ENCODE data around the gene B3GLCT. TPM values are rescaled to one million over a fixed set of nuclear protein-coding genes. Genes with fewer than 3 reads are reported as not detected.

Gene B3GLCT
- total RNA-seq, 1 experiment from 2014 or later: 3.9 TPM

DNA sequence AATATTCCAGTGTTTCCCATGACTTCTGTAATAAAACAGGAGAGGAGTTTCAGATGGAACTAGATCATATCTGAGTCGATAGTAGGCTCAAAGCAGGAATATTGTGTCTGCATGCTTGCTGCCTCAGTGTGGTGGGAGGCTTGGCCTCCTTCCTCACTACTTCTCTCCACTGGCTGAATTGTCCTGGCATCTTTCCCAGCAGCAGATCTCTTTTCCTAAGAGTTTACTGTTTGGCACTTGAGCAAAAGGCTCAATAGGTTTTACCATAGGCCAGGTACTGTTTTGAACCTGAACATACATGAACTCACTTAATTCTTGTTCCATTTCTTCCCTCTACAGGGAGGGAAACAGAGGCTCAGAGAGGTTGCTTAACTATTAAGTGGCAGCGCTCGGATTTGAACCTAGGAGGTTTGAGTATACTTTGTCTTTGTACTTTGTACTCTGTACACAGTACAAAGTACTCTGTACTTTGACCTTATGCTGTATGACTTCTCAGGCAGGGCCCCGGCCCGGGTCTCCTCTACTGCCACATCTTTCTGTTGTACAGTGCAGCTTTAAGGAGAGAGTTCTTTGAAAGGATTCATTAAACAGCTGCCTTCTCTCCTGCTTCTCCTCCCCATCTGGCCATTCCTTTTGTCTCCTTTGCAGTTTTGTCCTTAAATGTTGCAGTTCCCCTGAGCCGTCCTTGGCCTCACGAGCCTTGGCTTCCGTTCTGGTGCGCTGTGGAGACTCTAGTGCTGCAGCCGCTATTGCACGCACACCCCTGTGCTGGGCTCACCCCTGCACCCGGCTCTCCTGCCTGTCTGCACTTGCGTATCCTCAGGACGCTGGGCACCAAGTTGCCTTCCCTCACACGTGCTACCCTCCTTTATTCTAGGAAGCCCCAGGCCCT, 8.1 kb downstream of the B3GLCT start (continued):
- TF ChIP-seq, protein P1, sequence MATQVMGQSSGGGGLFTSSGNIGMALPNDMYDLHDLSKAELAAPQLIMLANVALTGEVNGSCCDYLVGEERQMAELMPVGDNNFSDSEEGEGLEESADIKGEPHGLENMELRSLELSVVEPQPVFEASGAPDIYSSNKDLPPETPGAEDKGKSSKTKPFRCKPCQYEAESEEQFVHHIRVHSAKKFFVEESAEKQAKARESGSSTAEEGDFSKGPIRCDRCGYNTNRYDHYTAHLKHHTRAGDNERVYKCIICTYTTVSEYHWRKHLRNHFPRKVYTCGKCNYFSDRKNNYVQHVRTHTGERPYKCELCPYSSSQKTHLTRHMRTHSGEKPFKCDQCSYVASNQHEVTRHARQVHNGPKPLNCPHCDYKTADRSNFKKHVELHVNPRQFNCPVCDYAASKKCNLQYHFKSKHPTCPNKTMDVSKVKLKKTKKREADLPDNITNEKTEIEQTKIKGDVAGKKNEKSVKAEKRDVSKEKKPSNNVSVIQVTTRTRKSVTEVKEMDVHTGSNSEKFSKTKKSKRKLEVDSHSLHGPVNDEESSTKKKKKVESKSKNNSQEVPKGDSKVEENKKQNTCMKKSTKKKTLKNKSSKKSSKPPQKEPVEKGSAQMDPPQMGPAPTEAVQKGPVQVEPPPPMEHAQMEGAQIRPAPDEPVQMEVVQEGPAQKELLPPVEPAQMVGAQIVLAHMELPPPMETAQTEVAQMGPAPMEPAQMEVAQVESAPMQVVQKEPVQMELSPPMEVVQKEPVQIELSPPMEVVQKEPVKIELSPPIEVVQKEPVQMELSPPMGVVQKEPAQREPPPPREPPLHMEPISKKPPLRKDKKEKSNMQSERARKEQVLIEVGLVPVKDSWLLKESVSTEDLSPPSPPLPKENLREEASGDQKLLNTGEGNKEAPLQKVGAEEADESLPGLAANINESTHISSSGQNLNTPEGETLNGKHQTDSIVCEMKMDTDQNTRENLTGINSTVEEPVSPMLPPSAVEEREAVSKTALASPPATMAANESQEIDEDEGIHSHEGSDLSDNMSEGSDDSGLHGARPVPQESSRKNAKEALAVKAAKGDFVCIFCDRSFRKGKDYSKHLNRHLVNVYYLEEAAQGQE (IDR thresholded peaks at IDR 0.05; ENCODE audit: low read depth): no peak
- TF ChIP-seq EGR1 (IDR thresholded peaks at IDR 0.05; ENCODE audit: low read depth): no peak
- no peak for TF ChIP-seq CBX3 (IDR thresholded peaks at IDR 0.05; ENCODE audit: low read depth)
- no peak for TF ChIP-seq FOSL1 (IDR thresholded peaks at IDR 0.05; ENCODE audit: low read depth)

DNA sequence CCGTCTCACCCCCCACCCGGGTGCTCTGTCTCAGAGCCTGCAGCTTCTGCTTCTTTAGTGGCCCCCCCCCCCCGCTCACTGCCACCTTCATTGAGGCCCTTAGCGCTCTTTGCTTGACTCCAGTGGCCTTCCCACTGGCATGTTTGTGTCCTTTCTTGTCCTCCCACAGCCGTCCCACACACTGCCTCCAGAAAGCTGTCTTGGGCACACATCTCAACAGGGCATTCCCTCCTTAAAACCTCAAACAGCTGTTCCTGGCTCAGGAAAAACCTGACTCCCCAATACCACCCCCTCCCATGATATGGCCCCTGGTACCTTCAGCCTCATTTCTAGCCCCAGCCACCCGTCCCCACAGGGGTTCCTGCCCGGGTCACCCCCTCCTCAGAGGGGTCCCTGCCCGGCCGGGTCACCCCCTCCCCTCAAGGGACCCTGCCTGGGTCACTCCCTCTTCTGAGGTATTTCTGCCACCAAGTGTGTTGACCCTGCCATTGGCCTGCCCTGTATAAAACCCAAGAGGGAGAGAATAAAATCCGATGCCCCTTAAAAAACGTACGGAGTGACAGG, 8.9 kb downstream of the B3GLCT start:
- Histone ChIP-seq H3K79me2 (ENCODE audit: insufficient read depth, low read length) (no peaks in the 10 kb centered on the region), H4K20me1 (ENCODE audit: insufficient read depth) (no peaks in the 10 kb centered on the region), H3K9me3 (ENCODE audit: control insufficient read depth in 1 of 2, insufficient read depth in 1 of 2, low read depth in 1 of 2, low read length in 2 of 2) (no peaks in the 10 kb centered on the region), H3K27me3 (ENCODE audit: insufficient read depth, low read length) (no peaks in the 10 kb centered on the region), H3K9ac (ENCODE audit: low read length) (no peak overlapping the region), H2AFZ (ENCODE audit: low read depth, low read length, poor library complexity, severe bottlenecking) (no peak overlapping the region), H3K9me2 (ENCODE audit: insufficient read depth) (no peaks in the 10 kb centered on the region), H3K4me1 (ENCODE audit: control insufficient read depth in 1 of 2, insufficient read depth in 2 of 2, low read length in 2 of 2) (peaks cover 13 to 17% of the 10 kb centered on the region in 2 experiments), H3K4me3 (replicated peaks in 1 of 2; ENCODE audit: low read depth in 1 of 2, low read length in 2 of 2) (no peak overlapping the region), H3K36me3 (ENCODE audit: control insufficient read depth in 1 of 2, insufficient read depth in 2 of 2, low read length in 2 of 2) (no peaks in the 10 kb centered on the region), H3K27ac (ENCODE audit: low read depth, low read length) (no peak overlapping the region), H3K4me2 (ENCODE audit: low read length) (no peak overlapping the region)
- no peak for ATAC-seq
- ChIA-PET POLR2A (interaction anchor here (0.6 kb wide), 1 partner anchor 15 kb away, joined by 4 read pairs; no protein-coding TSS in a partner anchor), CTCF (interaction anchor here (0.8 to 1.4 kb wide), 3 partner anchors 9 to 223 kb away, joined by 3 to 6 read pairs (median 3); partner anchors contain the start of gene B3GLCT), RAD21 (ENCODE audit: low non-redundant PET in 1 of 2, low total read pairs in 2 of 2, uncharacterized antibody in 2 of 2, unreplicated experiment in 2 of 2) (no interaction called here)
- TF ChIP-seq YY1 (IDR thresholded peaks at IDR 0.05; ENCODE audit: extremely low read depth, insufficient replicate concordance, low read depth, low read length) (no peak), JUND (IDR thresholded peaks at IDR 0.05) (no peak), SP1 (IDR thresholded peaks at IDR 0.05; ENCODE audit: low read depth) (no peak), ZNF274 (IDR thresholded peaks at IDR 0.05; ENCODE audit: low read depth, low read length) (no peak)
- no TSS peak for BruUV-seq (replicated peaks)
- intact Hi-C loops (cut with micrococcal nuclease): no loop called here
- no peak for DNase-seq (ENCODE audit: low read depth, low spot score)

Measured in HCT116 (cell line).